K562 (cell line): ENCODE data around the gene ETS2. TPM values are rescaled to one million over a fixed set of nuclear protein-coding genes. Genes with fewer than 3 reads are reported as not detected.

Experiments
- ARID1B ChIP-seq: fragments of 450-650 bp; IDR thresholded peaks from 2 replicates; pipeline ENCODE4 v1.6.1; 2016; ENCODE audit warnings: antibody characterized with exemption, mild to moderate bottlenecking, inconsistent platforms
- BRCA1 ChIP-seq, 2 experiments: fragments of 450-650 bp in 1 of 2; sonication (generic) in 1 of 2; formaldehyde crosslinking in 1 of 2; IDR thresholded peaks; 2 replicates each; pipeline versions ENCODE4 v1.5.0 to v1.6.1; 2017 to 2020; ENCODE audit warnings: mild to moderate bottlenecking in 1 of 2, missing genetic modification reagents in 1 of 2
- CBFA2T3 ChIP-seq: fragments of 450-650 bp; IDR thresholded peaks from 2 replicates; pipeline ENCODE4 v1.6.1; 2017
- CXXC5 ChIP-seq: fragments of 250-450 bp; sonication (Bioruptor Pico); IDR thresholded peaks from 2 replicates; pipeline ENCODE4 v1.8.0; 2022; ENCODE audit warnings: inconsistent platforms, mild to moderate bottlenecking, moderate library complexity
- DPF2 ChIP-seq: fragments of 450-650 bp; IDR thresholded peaks from 2 replicates; pipeline ENCODE4 v1.6.1; 2016
- FOSL1 ChIP-seq: fragments of 200-800 bp; sonication (Bioruptor generic); conservative IDR thresholded peaks from 2 replicates; pipeline ENCODE4 v1.6.1; 2016; ENCODE audit warnings: missing genetic modification characterization, missing compliant biosample characterization
- IRF2 ChIP-seq: sonication (generic); formaldehyde crosslinking; IDR thresholded peaks from 2 replicates; pipeline ENCODE4 v1.8.1; 2022; ENCODE audit warnings: mild to moderate bottlenecking, missing genetic modification reagents
- NCOA1 ChIP-seq: fragments of 450-650 bp; IDR thresholded peaks from 2 replicates; pipeline ENCODE4 v1.6.1; 2016; ENCODE audit warnings: low read depth
- RAD21 ChIP-seq, 2 experiments: fragments of 250-450 bp in 1 of 2; fragments of 450-650 bp in 1 of 2; sonication (Bioruptor Pico) in 1 of 2; formaldehyde crosslinking in 1 of 2; IDR thresholded peaks in 1 of 2; conservative IDR thresholded peaks in 1 of 2; 2 replicates each; pipeline versions ENCODE4 v1.4.0 to v1.8.0; 2020 to 2022; ENCODE audit warnings: mild to moderate bottlenecking in 2 of 2, moderate library complexity in 1 of 2
- SMARCA4 ChIP-seq: fragments of 450-650 bp; IDR thresholded peaks from 2 replicates; pipeline ENCODE4 v1.6.1; 2016
- SMARCE1 ChIP-seq: fragments of 450-650 bp; IDR thresholded peaks from 2 replicates; pipeline ENCODE4 v1.7.1; 2016; ENCODE audit warnings: mild to moderate bottlenecking
- SOX6 ChIP-seq: fragments of 450-650 bp; IDR thresholded peaks from 2 replicates; pipeline ENCODE4 v1.6.1; 2014; ENCODE audit warnings: mild to moderate bottlenecking
- polyA plus RNA-seq, 8 experiments: library from polyadenylated mRNA; depleted of rRNA in 4 of 8; stranded (reverse) in 5 of 8; unstranded in 3 of 8; fragments of >200 nt; fragmentation: Nextera tagmentation in 2 of 8; fragmentation: Illumina TruSeq in 1 of 8; extraction: Ambion mirVana in 2 of 8; extraction: Trizol in 1 of 8; gene quantifications; 2 replicates each; pipeline versions ENCODE4 v1.2.1 to v1.2.3, GENCODE V29; 2011 to 2014; ENCODE audit warnings: inconsistent platforms in 1 of 8, missing spikeins in 1 of 8
- total RNA-seq, 7 experiments: library from RNA; depleted of rRNA in 6 of 7; stranded (reverse); fragments of >200 nt in 6 of 7; fragmentation: Illumina TruSeq in 2 of 7; extraction: Trizol in 2 of 7; gene quantifications; 2 replicates each; pipeline versions ENCODE4 v1.2.1 to v1.2.3, GENCODE V29; 2011 to 2021; ENCODE audit warnings: low replicate concordance in 1 of 7
- TF ChIP-seq, protein P1 (sequence below), 2 experiments: fragments of 450-650 bp in 1 of 2; sonication (generic) in 1 of 2; formaldehyde crosslinking in 1 of 2; IDR thresholded peaks; 2 replicates each; pipeline versions ENCODE4 v1.7.1 to v1.9.0; 2016 to 2022; ENCODE audit warnings: inconsistent platforms in 1 of 2, mild to moderate bottlenecking in 1 of 2, missing genetic modification reagents in 1 of 2
- TF ChIP-seq, protein P2 (sequence below), 2 experiments: fragments of 450-650 bp in 1 of 2; sonication (generic) in 1 of 2; formaldehyde crosslinking in 1 of 2; IDR thresholded peaks in 1 of 2; conservative IDR thresholded peaks in 1 of 2; 2 replicates each; pipeline versions ENCODE4 v1.6.1 to v1.8.1; 2016 to 2023; ENCODE audit warnings: mild to moderate bottlenecking in 2 of 2, moderate library complexity in 2 of 2, inconsistent platforms in 1 of 2, missing genetic modification reagents in 1 of 2
- TF ChIP-seq, protein P3 (sequence below): fragments of 450-650 bp; conservative IDR thresholded peaks from 2 replicates; pipeline ENCODE4 v1.6.1; 2016; ENCODE audit warnings: missing genetic modification characterization, low read depth, mild to moderate bottlenecking, control low read depth, missing compliant biosample characterization

ETS2 gene
- total and polyA plus RNA-seq, 9 of the 15 experiments (the other 6 are each of a cell fraction or from before 2014, with no cell fraction given), result 1.7 to 24.4 (median 12.2) TPM

DNA sequence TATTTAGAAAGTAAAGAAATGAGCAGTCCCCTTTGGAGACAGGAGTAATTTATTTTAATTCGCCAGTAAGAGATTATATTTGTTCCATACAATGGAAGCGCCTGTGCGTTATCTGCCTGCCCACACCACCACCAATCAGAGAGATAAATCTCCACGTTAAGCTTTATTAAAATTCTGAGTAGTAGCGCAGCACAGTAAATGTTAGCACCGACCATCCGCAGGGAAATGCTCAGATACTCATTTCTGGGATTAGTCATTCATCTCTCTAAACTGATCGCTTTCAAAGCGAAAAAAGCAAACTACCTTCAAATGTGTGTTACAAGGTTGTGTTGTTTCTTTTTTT, 1.2 kb downstream of the ETS2 start (continued):
- TF ChIP-seq, protein P1, sequence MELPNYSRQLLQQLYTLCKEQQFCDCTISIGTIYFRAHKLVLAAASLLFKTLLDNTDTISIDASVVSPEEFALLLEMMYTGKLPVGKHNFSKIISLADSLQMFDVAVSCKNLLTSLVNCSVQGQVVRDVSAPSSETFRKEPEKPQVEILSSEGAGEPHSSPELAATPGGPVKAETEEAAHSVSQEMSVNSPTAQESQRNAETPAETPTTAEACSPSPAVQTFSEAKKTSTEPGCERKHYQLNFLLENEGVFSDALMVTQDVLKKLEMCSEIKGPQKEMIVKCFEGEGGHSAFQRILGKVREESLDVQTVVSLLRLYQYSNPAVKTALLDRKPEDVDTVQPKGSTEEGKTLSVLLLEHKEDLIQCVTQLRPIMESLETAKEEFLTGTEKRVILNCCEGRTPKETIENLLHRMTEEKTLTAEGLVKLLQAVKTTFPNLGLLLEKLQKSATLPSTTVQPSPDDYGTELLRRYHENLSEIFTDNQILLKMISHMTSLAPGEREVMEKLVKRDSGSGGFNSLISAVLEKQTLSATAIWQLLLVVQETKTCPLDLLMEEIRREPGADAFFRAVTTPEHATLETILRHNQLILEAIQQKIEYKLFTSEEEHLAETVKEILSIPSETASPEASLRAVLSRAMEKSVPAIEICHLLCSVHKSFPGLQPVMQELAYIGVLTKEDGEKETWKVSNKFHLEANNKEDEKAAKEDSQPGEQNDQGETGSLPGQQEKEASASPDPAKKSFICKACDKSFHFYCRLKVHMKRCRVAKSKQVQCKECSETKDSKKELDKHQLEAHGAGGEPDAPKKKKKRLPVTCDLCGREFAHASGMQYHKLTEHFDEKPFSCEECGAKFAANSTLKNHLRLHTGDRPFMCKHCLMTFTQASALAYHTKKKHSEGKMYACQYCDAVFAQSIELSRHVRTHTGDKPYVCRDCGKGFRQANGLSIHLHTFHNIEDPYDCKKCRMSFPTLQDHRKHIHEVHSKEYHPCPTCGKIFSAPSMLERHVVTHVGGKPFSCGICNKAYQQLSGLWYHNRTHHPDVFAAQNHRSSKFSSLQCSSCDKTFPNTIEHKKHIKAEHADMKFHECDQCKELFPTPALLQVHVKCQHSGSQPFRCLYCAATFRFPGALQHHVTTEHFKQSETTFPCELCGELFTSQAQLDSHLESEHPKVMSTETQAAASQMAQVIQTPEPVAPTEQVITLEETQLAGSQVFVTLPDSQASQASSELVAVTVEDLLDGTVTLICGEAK (IDR thresholded peaks at IDR 0.05), result peak; percentile 39; the same call in 1 of the 2 replicates
- TF ChIP-seq, protein P1 (CRISPR knock-in tag; IDR thresholded peaks at IDR 0.05), result no peak
- TF ChIP-seq SMARCA4, result peak; percentile 47; the same call in 1 of the 2 replicates
- TF ChIP-seq, protein P2, sequence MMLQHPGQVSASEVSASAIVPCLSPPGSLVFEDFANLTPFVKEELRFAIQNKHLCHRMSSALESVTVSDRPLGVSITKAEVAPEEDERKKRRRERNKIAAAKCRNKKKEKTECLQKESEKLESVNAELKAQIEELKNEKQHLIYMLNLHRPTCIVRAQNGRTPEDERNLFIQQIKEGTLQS (IDR thresholded peaks at IDR 0.05), result 0 out of 2 replicates have a peak, but pooled peaks have one; percentile 9
- TF ChIP-seq, protein P2 (CRISPR knock-in tag; conservative IDR thresholded peaks at IDR 0.05), result no peak
- TF ChIP-seq CBFA2T3, result 0 out of 2 replicates have a peak, but pooled peaks have one; percentile 31
- peak; percentile 63; the same call in 1 of the 2 replicates for TF ChIP-seq ARID1B
- peak; percentile 56; the same call in 1 of the 2 replicates for TF ChIP-seq DPF2
- TF ChIP-seq, protein P3, sequence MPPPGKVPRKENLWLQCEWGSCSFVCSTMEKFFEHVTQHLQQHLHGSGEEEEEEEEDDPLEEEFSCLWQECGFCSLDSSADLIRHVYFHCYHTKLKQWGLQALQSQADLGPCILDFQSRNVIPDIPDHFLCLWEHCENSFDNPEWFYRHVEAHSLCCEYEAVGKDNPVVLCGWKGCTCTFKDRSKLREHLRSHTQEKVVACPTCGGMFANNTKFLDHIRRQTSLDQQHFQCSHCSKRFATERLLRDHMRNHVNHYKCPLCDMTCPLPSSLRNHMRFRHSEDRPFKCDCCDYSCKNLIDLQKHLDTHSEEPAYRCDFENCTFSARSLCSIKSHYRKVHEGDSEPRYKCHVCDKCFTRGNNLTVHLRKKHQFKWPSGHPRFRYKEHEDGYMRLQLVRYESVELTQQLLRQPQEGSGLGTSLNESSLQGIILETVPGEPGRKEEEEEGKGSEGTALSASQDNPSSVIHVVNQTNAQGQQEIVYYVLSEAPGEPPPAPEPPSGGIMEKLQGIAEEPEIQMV (tag), result no peak
- TF ChIP-seq CXXC5 (CRISPR knock-in tag), result 0 out of 2 replicates have a peak, but pooled peaks have one; percentile 35
- no peak for TF ChIP-seq NCOA1
- TF ChIP-seq FOSL1 (tag), result peak; percentile 46
- TF ChIP-seq RAD21 (CRISPR knock-in tag; conservative IDR thresholded peaks at IDR 0.05 in 1 of 2, IDR thresholded peaks at IDR 0.05 in 1 of 2), result no peak
- peak; percentile 51; the same call in 1 of the 2 replicates for TF ChIP-seq SMARCE1
- TF ChIP-seq IRF2 (CRISPR knock-in tag), result no peak
- TF ChIP-seq BRCA1 (IDR thresholded peaks at IDR 0.05), result no peak
- no peak for TF ChIP-seq BRCA1 (CRISPR knock-in tag; IDR thresholded peaks at IDR 0.05)
- peak; percentile 48; the same call in 1 of the 2 replicates for TF ChIP-seq SOX6
